GM08714 (cell line): Measurements from ENCODE around the gene SLC39A9.

Experiments used
- H3K4me3 ChIP-seq: fragments of 200-500 bp; sonication (Bioruptor generic); 2 replicates; pipeline ENCODE4 v1.5.1; 2014; ENCODE audit warnings: mild to moderate bottlenecking, low read length, inconsistent platforms
- ZNF274 ChIP-seq: IDR thresholded peaks from 2 replicates; pipeline ENCODE4 v1.6.1; 2012; ENCODE audit warnings: mild to moderate bottlenecking, low read depth, low read length

The SLC39A9 gene, protein sequence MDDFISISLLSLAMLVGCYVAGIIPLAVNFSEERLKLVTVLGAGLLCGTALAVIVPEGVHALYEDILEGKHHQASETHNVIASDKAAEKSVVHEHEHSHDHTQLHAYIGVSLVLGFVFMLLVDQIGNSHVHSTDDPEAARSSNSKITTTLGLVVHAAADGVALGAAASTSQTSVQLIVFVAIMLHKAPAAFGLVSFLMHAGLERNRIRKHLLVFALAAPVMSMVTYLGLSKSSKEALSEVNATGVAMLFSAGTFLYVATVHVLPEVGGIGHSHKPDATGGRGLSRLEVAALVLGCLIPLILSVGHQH

DNA sequence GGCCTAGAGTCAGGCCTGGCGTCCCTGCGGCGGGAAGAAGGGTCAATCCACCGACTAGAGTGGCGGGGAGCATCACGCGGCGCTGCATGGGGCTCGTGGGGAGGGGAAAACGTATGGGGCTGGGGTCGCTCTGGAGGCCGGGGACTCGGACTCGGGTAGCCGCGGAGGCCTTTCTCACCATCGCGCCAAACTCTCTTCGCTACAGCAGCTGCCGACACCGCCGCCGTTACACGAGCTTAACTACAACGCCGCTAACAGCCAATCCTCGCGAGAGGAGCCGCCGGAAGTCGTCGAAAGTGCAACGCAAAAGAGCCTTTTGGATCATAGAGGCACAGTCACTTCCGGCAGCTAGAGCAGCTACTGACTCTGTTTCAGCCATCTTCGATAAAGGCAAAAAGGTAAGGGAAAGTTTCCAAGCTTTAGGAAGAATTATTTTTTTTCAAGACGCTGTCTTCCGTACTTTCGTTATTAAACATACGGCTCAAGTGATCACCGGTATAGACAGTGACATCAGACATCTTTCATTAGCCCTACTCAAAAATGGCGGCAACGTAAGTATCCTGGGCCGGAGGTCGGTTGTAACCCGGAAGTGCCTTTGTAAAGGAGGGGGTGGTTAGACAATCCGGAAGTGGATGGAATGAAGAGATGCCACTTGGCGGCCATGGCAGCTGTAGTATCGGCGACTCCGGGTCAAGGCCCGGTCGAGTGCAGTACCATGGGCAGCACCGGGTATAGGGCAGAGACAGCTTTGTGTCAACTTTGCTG lies at the start of gene SLC39A9, which contains the start of gene ERH:
Gene SLC39A9, plus strand, starts transcription at position 640 of the 765 bp plus-strand sequence. CDS start 678 bp downstream, outside the sequence.
Gene ERH, minus strand, starts transcription at position 247 of the 765 bp plus-strand sequence. Its CDS starts 66 bp downstream, at position 181.
- no peak for TF ChIP-seq ZNF274
- H3K4me3 ChIP-seq: peak within 1 kb of the TSS; percentile 98

DNA sequence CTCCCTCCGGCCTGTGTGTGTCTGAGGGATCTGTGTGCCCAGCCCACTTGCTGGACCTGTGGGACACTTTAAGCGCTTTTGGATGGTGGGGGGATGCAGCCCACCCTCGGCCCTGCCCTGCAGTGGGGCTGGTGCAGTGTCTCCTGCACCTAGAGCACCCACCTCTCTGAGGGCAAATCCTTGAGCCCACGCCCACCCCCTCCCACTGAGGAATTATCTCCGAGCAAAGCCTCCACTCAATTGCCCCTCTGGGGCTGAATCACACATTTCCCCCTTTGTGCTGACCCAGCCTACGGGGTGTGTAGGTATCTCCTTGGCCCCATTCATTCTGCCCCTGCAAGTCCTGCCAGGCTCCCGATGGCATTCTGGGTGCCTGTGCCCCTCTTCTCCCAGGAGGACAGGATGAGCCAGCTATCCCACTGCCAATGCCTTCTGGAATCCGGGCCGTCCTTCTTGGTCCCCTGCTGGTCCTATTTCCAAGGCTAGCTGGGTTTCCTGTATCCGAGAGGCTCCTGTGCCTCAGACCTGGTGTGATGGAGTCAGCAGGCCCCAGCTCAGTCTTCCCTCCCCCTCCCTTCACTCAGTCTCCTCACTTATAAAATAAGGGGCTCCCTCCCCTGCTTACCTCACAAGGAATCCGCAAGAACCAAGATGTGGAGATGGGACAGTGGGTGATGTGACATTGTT lies 49.3 kb upstream of the SLC39A9 start:
- no peak overlapping the region for H3K4me3 ChIP-seq
- TF ChIP-seq ZNF274: no peak

DNA sequence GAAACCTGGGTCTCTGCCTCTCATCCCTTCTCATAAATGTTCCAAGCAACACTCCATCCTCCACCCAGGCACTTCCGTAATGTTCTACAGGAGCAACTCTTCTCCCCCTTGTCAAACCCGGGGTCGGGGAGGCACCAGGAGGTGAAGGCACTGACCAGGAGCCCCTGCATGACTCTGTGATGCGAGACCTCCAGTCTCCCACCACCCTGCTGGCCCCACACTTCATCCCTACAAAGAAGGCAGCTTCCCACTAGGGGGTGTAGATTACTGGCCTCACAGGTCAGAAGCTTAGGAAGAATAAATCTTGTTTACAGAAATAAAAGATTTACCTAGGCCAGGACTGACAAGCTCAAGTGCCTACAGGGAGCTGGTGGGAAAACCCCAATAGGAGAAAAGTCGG lies 47.6 kb upstream of the SLC39A9 start:
- TF ChIP-seq ZNF274: no peak
- no peak overlapping the region for H3K4me3 ChIP-seq

DNA sequence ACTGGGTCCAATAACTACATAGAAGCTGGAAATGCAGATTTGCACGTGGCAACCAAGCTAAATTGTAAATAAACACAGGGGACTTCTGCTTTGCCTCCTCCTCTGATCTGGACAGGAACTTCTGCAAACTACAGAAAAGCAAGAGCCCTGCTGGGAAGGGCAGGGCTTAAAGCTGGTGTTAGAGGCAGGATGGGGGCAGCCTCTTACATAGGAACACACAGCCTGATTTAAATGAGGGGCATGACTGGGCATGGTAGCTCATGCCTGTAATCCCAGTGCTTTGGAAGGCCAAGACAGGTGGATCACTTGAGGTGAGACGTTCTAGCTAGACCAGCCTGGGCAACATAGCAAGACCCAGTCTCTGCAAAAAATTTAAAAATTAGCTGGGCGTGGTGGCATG lies 47.1 kb upstream of the SLC39A9 start:
- no peak for TF ChIP-seq ZNF274
- no peak overlapping the region for H3K4me3 ChIP-seq

DNA sequence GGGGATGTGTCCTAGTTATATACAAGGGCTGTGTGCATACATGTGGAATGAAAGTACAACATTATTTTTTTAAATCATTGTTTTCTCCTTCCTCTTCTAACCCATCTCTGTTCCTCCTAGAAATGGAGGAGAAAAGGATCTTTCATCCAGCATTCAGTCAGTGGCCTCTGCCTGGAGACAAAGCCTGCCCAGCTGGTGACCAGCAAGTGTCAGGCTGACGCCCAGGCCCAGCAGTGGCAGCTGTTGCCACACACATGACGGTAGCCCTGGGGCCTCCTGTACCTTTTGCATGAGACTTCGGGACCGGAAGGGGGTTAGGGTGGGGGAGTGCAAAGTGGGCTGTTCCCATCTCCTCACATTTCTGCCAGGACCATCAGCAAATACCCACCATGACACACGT lies 46.6 kb upstream of the SLC39A9 start:
- no peak overlapping the region for H3K4me3 ChIP-seq
- TF ChIP-seq ZNF274: no peak

DNA sequence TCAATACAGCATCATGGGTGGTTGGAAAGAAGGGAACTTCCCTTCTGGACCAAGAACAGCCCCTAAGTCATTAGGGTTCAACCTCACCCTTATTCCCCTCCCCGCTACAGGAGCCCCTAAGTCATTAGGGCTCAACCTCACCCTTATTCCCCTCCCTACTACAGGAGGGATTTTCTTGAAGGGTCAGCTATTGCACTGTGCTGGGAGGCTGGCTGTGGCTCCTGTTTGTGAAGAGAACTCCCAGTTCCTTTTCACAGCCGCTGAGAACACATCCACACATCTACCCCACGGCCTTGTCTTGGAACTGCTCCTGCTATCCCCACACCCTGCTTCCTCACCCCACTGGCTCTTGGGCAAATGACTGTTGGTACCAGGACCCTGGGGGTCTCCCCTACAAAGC lies 45.3 kb upstream of the SLC39A9 start:
- no peak for TF ChIP-seq ZNF274

DNA sequence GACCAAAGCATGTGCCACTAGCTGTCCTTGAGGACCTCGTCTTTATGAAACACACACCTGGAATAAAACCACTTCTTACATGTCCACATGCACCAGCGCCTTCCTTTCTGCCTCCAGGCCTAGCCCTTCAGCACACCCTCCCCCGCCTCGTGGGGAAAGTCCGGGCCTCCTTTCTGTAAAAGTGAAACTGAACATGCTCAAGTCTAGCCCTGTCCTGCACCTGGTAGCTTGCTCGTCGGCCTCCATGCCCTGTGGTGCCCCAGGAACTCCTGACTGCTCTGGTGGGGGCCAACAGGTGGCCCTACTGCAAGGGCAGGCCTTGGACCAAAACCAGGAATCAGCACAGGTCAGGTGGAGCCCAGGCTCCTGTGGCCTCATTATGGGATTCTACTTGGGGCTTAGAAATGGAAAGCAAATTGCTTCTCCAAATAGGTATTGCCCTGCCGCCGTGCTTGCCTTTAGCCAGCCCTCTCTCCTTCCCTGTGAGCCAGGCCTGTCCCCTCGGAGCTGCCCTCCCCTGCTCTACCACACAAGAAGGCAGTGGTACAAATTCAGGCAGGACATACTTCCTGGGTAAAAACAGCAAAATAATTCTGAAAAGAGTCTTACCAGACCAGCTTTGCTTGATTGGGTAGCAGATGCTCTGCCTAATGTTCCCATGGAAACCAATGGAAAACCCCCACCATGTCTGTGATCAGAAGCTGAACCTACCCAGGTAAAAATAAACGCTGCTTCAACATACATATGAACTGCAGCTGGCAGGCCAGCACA lies 43.9 kb upstream of the SLC39A9 start:
- TF ChIP-seq ZNF274: no peak
- peak overlapping the region; percentile 42; the same call in 1 of the 2 replicates for H3K4me3 ChIP-seq

More for the DNA sequence above, 45.3 kb upstream of the SLC39A9 start:
- no peak overlapping the region for H3K4me3 ChIP-seq

DNA sequence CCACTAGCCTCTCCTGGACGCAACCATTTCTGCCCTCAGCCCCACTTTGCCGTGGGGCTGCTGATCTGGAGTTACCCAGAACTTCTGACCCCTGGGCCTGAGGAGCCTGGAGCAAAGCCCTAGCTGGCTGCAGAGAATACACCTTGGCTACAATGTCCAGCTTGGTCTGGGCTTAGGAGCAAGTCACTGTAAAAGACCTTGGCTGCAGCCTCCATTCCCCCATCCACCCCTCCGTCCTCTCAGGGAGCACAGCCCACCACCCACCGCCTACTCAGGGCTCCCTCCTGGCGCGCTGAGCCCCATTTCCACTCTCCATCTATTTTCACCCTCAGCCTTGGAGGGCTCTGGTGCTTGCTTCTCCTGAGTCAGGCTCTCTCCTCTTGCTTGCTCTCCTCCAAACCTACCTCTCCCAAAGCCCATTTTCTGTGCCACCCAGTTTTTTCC lies 43.3 kb upstream of the SLC39A9 start:
- TF ChIP-seq ZNF274: no peak
- peak overlapping the region; percentile 42; the same call in 1 of the 2 replicates for H3K4me3 ChIP-seq

DNA sequence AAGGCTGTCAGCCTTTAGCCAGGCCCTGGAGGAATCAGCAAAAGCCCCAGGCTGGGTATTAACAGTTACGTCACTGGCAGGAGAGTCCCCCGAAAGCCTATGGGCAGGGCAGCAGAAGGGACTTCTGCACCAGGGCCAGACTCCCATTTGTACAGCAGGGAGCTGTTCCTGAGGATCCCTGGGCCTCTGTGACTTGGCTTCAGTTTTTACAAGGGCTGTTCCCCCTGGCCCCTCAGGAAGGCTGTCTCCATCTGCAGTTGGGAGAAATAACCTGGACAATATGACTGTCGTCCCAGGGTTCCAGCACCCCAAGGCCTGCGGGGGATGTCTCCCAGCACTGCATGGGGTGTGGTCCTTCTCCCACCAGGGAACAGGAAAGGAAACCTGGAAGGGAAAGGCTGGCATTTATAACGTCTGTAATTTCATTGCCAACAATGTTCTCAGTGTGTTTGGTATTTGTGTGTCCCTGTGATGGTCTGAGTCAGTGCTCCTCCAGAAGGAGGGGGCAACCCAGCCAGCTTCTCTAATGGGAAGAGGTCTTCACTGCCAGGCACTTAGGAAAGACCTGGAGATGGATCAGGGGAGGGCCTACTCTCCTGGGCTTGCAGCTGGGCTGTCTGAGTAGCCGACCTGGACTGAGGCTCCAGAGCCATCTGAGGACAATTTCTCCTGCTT lies 42.7 kb upstream of the SLC39A9 start:
- TF ChIP-seq ZNF274: no peak
- H3K4me3 ChIP-seq: no peak overlapping the region

DNA sequence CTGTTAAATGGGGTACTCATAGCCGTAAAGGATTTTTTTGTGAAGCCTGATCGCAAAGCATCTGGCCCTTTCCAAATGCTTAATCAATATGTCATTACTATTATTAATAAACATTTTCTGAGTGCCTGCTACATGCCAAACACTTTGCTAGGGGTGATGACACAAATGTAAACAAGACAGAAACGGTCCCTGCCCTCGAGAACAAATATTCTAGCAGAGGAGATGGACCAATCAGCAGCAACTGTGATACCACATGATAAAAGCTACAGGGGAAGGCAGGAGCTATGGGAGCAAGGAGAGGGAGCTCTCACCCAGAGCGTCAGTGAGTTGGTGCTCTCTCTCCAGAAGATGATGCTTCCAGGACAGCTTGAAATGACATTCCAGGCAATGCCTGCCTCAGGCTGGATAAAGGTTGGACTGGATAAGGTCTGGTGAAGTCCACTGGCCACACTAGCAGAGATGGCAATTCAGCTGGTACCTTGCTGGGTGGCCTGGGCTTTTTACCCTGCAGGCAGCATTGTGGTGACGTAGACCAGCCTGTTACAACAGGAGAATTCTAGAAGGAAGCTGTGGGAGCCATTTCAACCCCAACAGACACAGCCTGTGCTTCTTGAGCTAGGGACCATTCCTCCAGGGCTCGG lies 41.5 kb upstream of the SLC39A9 start:
- TF ChIP-seq ZNF274: no peak

DNA sequence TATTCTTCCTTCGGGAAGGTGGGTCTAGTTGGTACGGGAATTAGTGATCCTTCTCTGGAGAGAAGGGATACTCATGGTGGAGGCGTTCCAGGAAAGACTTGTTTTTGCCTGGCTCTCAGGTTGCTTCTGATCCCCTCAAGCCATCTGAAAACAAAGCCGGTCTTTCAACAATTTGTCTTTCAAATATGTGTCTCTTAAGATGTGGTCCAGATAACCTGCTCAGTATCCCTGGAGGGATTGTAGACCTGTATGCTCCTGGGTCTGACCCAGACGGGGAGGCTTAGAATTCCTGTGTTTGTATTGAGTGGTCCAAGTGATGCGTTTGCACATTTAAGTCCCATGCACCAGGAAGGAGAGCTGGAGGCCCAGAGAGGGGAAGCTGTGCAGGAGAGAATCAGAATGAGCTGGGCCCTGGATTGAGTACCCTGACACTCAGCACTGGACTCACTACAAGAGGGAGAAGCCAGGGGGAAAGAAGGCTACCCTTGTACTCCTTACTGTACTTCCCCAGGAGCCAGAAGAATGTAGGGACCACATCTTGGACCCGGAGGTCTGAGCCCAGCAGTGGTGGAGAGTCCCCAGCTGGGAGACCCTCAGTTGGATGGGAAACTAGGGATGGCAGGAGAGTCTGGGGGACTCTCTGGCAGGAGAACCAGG lies 40.8 kb upstream of the SLC39A9 start:
- TF ChIP-seq ZNF274: no peak
- H3K4me3 ChIP-seq: no peak overlapping the region

More for the DNA sequence above, 41.5 kb upstream of the SLC39A9 start:
- no peak overlapping the region for H3K4me3 ChIP-seq
